Activated naive CD4-positive, alpha-beta T cell treated with anti-CD3 and anti-CD28 coated beads, Interleukin-2, amount 50 U/mL, for 16 hours (primary cell): Measurements from ENCODE around the gene LRBA.

Experiments
- DNase-seq: peaks from one replicate; pipeline ENCODE4 v3.0.0-alpha.2; 2020

The LRBA gene

DNA sequence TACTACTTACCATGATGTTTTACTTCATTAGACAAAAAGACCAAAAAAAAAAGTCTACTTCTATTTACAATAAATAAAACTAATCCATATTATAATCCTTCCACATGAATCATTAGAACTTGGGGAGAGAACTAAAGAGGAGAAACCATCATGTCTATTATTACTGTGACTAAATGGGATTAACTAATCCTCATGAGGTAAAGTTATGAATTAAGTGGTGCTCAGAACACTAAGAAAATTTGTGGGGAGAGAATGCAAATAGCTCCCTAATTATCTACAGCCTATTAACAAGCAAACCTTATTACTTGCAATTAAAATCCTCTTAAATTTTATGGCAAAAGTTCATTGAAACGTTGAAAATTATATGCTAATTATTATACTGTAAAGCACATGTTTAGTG, 364.3 kb downstream of the LRBA start:
- DNase-seq, result no peak

DNA sequence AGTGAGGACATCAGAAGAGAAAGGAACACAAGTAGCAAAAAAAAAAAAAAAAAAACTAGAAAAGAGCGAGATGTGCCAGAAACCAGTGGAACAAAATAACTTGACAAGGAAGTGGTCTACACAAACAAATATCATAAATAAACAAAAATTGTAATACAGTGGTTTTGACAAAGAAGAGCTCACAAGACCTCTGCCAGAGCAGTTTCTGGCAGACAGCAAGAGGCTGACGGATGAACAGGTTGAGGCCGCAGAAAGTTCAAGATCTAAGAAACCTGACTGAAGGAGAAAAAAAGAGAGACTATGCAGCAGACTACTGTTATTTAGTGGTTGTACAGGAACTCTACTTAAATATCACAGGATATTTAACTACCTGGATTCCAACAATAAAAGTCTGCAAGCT, 367.0 kb downstream of the LRBA start:
- DNase-seq, result no peak

DNA sequence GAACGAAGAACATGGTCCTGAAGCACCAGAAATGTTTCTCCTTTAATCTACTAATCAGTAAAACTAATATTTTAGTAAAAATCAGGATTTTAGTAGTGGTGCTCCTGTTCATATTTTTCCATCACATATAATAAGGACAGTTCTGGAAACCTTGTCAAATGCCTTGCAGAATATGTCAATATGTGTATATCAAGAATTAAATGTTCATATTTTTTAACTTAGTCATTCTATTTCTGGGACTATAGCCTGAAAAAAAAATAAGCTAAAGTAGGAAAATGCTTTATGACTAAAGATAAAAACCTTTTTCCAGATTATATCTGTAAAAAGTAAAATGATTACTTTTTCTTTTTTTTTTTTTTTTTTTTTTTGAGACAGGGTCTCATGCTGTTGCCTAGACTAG, 368.1 kb downstream of the LRBA start:
- no peak for DNase-seq

DNA sequence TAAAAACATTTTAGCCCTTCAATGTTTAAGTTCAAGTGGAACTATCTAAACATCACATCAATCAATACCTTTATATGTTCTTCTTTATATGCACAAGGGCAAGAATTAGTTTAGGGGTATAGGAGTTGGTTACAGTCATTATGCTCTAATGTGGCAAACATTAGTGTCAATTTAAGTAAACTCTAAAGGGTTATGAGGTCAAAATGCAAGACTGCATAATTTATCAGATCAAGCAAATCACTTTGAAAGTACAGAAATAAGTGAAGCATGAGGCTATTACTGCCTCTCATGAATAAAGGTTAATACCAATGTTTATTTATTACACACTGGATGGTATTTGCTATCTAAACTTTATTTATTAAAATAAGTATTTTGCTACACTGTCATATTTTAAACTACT, 373.5 kb downstream of the LRBA start:
- DNase-seq, result no peak

DNA sequence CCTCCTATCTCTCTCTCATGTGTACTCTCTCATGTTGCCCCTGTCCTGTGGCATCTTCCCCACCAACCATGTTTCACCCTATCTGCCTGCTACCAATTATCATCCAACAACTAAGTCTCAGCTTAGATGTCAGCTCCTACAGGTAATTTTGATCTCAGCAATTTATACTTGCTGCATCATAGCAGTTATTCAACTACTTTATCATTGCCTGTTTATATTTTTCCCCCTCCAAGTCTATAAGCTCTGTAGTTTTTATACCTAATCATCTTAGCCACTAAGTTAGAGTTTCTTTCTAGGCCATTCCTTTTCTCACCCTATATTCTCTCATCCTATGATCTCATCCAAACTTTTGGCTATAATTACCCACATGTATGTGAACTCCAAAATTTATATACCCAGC, 382.4 kb downstream of the LRBA start:
- DNase-seq, result no peak

DNA sequence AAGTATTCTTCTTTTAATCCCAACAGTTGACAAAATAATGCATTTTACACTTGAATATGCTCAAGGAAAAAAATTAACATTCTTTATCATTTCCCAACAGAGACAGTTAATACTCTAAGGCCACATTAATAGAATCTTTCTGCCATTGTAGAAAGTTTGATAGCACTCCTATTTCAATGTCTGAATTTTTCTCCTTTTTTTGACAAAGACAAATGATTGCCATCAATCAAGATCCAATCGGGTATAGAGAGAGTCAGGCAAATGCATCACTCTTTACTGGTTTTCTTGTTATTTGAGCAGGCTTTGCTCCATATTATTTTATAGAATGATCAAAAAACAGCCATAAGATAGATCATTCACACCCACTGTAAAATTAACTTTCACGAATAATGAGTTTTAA, 387.0 kb downstream of the LRBA start:
- no peak for DNase-seq

DNA sequence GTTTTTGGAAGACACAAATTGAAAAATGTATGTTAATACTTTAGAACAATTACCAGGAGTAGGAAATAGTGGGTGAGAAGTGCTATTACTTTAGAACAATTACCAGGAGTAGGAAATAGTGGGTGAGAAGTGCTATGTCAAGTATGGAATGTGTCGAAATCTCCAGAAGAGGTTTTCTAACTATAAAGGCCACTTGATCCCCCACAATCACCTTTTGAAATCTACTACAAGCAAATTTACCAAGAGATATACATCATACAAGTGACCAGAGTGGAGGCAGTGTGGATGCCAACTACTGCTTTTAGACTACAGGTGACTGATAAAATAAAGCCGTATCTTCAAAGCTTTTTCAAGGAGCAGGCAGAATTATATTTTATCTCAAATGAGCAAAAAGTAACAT, 390.1 kb downstream of the LRBA start:
- DNase-seq, result no peak

DNA sequence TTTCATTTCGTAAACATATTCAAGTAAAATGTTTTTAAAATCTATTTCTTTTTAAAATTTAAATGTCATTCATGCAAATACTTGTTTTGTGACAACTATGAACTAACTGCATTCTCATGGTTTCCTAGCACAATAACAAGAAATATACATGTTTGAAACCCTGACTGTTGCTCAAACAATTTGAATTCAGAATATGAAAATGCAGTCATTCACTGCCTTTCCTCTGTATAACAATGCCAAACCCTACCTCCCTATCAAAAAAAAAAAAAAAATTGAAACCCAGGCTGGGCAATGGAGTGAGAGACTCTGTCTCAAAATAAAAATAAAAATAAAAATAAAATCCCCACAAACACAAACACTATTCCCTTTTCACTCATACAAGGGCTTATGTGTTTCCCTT, 391.0 kb downstream of the LRBA start:
- no peak for DNase-seq

DNA sequence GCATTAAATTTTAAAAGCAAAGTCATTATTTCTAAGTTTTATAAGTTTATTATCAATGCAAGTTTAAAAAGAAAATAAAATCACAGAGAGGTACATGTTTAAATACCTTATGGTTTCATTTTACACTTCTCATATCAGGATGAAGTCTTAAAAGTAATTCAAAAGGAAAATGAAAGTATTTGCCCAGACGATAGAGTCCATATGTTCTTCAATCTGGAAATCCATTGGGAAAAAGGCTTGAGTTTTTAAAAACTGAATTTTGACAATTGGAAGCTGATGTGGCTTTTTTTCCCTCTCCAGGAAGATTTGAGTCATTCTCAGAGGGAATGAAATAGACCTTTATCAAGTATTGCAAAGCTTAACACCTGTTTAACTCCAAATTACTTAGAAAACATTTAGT, 396.0 kb downstream of the LRBA start:
- no peak for DNase-seq

DNA sequence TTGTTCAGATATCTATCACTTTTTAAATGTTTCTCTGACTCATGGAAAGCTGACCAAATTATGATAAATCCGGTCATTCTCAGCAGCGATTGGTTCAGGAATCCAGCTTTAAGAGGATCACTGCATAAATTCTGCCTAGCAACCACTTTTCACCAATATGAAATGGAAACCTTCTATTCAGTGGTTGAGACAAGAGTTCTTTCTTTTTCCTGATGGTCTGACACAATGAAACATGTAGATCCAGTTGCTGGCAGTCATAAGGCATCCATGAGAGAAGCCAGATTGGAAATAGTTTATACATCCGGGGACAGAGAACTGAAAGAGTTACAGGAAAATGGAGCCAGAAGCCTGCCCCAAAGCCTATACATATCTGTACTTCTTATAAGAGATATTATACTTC, 406.0 kb downstream of the LRBA start:
- DNase-seq, result no peak

DNA sequence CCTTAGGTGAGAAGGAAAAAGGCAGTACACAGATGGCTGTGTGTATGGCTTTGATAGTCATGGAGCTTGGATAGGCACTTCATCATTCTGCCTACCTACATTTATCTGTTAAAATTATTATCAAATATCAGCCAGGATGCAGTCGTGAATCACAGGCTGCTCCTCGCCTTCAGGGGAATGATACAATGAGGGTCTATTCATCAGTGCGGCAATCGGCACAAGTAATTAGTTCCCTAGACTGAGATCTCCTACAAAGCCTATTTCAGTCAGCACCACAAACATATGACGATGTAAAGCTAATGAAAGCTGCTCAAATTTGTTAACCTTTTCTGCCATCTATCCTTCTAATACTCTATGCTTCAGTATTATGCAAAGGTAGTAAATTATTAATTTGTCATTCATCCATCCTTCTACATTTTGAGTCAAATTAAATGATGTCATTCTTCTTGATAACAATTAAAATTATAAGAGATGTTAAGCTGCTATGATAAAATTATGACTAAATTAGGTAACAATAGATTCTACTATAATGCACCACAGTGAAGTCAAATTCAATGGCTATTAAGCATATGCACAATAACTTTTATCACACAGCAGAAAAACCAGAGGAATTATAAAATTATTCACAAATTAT, 414.2 kb downstream of the LRBA start:
- no peak for DNase-seq

DNA sequence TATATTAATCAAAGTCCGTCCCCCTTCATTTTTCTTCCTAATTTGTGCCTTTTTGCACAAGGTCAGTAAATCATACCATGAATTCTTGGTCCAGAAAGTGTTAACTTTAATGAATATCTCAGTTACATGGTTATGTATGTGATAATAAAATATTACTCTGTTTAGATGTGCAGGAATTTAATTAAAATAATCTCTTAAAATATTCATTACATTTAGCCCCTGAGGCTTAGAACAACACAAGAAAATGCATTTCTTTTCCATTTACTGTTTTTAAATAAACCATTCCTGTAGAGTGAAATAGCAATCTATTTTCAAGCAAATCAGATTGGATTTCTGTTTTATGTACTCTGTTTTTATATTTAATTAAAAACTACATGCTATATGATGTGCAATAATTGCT, 415.5 kb downstream of the LRBA start:
- DNase-seq, result no peak

DNA sequence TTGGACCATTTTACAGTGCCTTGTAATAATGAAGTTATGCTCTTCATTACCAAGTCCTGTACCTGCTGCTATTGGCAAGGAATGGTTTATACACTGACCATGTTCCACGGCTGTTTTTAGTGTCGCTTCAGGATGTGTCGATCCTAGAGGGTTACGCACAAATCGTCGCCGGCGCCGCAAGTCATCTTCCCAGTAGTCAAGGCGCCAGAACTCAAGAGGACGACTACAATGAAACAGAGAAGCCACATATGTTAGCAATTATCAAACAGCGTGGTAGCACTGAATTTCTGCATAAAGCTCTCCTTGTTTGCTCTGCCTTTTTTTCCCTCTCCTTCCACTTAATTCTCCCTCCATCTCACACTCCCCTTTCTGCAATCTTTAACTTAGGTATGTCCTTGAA, 416.2 kb downstream of the LRBA start:
- no peak for DNase-seq

DNA sequence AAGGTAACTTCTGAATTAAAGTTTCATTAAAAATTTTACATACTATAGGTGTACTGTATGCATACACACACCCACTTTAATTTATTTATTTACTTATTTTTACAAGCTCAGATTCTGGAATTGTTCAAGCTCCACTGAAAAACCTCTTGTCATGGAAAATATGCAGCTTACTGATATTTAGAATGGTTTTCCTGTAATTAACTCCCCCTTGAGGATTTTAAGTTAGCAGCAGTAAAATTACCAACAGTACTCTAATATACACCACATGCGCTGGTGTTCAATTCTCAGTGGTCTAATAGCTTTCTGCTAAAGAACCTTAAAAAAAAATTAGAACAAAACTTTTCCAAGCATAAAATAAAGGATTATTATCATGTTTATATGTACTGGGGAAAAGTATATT, 421.1 kb downstream of the LRBA start:
- DNase-seq, result no peak

DNA sequence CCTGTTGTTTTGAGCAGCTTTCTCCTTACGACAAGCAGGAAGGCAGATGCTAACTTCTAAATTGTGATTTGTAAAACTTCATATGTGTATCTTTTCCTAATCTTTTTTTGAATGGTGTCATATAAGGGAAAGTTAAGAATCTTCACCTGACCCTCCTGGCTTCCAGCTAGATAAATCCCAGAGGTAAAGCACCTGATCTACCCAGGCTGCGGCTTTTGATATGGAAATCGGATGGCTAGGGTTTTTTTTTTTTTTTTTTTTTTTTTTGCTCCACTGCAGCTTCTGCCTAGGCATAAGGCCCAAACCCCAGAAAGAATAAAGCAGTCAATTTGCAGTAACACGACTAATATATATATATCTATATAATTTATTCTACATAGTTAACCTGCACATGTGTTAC, 423.2 kb downstream of the LRBA start:
- no peak for DNase-seq

DNA sequence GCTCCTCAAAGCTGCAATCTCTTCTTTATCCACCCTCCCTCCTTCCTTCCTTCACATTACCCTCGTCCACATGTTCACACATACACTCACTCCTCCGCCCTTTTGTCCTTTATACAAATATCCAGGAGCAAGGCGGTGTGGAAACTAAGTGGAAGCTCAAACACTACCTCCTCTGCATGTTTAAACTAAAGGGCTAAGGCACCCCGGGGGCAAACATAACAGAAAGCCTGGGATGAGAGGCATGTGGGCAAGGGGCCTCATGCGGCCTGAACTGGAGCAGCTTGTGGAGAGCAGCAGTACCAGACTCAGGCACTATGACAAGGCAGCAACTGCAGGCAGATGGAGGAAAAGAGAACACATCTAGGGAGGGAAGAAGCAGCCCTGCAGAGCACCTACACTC, 423.7 kb downstream of the LRBA start:
- no peak for DNase-seq

DNA sequence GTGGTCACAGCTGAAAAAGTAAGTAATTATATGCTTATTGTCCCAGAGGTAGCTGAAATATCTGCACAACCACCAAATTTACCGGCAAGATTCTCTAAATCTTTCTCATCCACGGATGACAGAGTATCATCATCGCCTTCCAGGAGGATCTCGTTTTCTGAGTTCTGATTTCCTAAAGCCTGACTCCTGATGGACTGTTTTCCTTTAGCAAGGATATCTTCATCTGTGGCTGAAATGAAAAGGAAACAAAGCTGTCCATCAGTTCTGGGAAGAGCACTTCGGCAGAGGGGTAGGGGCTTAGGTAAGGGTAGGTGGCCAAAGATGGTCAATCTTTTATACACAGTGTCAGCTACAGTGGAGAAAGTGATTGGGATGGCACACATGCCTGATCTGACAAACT, 424.5 kb downstream of the LRBA start:
- no peak for DNase-seq

DNA sequence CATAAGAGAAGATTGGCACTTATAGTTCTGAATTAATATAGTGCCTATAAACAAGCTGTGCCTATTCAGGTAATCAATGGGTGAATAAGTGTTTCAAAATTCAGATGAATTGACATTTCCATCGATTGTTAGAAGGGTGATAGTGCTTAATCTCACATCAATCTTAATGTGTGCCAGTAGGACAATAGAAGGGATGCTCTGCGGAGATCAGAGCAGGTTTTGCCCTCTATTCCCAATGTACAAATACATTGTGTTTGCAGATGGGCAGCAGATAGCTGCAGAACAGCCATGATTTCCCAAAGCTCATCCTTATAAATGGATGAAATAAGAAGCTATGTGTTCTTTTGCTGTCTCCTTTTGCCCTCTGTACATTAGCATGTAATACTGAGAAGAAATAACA, 425.9 kb downstream of the LRBA start:
- no peak for DNase-seq

DNA sequence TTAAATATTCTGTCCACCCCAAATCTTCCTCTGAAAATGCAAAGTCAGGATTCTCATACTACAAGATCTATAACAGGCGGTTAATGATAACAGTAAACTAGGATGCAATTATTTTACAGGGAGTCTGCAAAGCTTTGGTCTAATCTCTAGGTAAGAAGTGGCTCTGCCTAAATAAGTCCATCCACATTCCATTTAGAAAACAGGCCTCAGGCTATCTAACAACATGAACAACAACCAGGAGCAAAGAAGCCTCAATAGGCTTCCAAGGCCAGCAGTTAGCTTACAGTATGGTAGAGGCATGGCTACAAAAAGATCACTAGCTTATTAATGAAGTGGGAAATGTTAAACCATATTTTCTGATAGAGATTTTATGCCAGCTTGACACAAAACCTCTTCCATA, 426.8 kb downstream of the LRBA start:
- DNase-seq, result no peak

DNA sequence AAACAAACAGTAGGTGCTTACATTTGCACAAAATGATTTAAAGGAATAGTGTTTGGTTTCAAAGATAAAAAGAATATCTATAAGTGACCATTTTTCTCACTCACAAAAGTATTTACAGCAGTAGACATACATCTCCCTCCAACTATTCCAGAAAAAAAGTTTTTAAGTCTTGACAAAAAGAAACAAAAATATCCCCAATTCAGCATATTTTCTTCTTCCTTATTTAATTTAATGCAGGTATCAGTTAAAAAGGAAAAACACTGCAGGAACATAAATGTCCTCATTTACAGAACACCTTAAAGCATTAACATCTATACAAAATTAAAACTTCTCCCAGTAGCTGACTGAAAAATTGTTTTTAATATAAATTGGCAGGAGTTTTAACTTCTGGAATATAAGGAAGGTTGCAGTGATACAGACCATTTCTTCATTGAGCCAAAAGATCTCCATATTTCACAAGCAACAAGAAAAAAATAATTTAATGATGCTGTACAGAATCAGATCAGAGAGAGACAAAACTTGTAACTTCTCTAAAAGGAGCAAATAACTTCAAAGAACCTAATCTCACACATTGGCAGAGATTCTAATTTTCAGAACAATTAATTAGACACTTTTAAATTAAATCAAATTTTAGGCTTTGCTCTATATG, 428.8 kb downstream of the LRBA start:
- no peak for DNase-seq

DNA sequence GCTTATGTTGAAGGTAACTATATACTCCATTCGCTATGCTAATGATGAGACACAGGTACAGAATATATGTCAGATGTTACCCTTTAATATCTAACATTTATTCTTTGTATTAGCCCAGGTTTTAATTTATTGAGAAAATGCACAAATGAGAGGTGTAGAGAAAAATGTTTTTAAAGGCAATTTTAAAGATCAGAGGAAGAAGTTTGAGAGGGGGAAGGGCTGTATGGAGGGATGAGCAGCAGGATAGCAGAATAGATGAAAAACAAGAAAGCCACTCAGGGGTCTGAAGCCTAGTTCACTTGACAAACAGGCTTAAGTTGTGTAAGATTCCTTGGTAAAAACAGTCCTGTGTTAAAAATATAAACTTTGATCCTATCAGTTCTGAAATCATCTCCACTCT, 429.5 kb downstream of the LRBA start:
- DNase-seq, result no peak

DNA sequence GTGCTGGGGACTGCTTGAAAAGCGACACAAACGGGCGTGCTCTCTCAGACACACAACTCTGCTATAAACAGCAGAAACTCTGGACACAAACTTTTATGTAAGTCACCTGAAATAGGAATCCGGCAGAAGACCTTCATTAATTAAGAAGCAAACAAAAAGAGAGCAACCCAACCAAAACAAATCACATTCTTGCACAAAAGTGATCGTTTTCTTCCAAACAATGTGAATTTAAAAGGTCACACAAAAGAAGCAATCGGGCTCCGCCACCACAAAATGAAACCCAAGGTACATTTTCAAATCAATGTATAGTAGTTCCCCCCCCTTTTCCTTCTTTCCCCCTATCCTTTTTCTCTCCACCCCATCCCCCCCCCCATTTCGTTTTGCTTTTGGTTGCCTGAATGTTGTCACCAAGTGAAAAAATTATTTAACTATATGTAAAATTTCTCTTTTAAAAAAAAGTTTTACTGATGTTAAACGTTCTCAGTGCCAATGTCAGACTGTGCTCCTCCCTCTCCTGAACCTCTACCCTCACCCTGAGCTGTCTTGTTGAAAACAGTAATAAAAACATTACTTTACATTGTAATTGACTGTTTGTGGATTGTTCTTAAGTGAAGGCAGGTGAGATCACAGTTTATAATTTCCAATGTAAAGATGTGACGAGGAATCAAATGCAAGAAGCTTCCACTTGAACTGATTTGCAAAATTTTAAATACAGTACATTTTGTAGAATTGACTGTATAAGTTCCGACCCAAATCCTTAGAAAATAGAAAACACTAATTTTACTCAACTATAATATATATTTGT, 430.8 kb downstream of the LRBA start:
- no peak for DNase-seq

DNA sequence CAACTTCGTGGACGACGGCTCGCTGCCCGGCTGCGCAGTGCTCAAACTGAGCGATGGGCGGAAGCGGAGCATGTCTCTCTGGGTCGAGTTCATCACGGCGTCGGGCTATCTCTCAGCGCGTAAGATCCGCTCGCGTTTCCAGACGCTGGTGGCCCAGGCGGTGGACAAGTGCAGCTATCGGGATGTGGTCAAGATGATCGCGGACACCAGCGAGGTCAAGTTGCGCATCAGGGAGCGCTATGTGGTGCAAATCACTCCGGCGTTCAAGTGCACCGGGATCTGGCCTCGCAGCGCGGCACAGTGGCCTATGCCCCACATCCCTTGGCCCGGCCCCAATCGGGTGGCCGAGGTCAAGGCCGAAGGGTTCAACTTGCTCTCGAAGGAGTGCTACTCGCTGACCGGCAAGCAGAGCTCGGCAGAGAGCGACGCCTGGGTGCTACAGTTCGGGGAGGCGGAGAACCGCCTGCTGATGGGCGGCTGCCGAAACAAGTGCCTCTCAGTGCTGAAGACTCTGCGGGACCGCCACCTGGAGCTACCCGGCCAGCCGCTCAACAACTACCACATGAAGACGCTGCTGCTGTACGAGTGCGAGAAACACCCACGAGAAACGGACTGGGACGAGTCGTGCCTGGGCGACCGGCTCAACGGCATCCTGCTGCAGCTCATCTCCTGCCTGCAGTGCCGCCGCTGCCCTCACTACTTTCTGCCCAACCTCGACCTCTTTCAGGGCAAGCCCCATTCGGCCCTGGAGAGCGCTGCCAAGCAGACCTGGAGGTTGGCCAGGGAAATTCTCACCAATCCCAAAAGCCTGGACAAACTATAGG, 431.6 kb downstream of the LRBA start:
- no peak for DNase-seq

DNA sequence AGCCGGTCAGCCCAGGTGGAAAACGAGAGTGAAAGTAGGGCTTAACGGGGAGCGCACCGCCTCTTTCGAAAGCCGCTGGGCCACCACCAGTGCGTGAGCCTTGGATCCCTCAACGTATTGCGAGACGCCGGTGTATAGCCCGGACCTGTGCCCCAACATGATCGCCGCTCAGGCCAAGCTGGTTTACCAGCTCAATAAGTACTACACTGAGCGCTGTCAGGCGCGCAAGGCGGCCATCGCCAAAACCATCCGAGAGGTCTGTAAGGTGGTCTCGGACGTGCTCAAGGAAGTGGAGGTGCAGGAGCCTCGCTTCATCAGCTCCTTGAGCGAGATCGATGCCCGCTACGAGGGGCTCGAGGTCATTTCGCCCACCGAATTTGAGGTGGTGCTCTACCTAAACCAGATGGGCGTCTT, 432.2 kb downstream of the LRBA start:
- DNase-seq, result no peak
